Gastroesophageal sphincter (tissue), 2 donors: ENCODE data around the gene MTMR2.

Experiments used
- EP300 ChIP-seq: sonication (generic); formaldehyde crosslinking; IDR thresholded peaks from one replicate; pipeline ENCODE4 v1.6.1; 2017; ENCODE audit warnings: antibody characterized with exemption, mild to moderate bottlenecking
- POLR2AphosphoS5 ChIP-seq: sonication (generic); formaldehyde crosslinking; IDR thresholded peaks from one replicate; pipeline ENCODE4 v1.6.1; 2017; ENCODE audit warnings: antibody characterized with exemption

- no peak for TF ChIP-seq POLR2AphosphoS5
- no peak for TF ChIP-seq EP300
Observed at GRCh38 chr11:95918056-95918455, 5.9 kb downstream of the MTMR2 start.
